ENCODE measurements around the gene RNF214. TPM values are rescaled to one million over a fixed set of nuclear protein-coding genes. Genes with fewer than 3 reads are reported as not detected.
"Not testable (repeated sequence)": the region's sequence is repeated elsewhere in the genome, so short reads cannot be mapped to it uniquely, and the experiment has no call there.

The RNF214 gene
- total RNA-seq, 1 experiment from 2014 or later: 10.1 TPM

DNA sequence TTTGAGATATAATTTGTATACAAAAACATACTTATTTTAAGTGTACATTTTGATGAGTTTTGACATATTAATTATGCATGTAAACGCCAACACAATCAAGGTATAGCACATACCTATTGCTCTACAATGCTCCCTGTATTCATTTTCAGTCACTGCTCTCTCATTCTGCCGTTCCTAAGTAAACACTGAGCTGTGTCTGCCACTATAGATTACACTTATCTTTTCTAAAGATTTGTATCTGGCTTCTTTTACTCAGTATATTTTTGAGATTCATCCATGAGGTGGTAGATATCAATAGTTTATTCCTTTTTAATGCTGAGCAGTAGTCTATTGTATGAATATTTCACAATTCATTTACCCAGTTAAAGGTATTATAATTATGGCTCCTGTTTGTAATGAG lies 33.3 kb downstream of the RNF214 start:
- H3K36me3 ChIP-seq (replicated peaks; ENCODE audit: control insufficient read depth, insufficient read depth, low read length): no peaks in the 10 kb centered on the region
- DNase-seq: no peak
- no peak overlapping the region for H3K4me3 ChIP-seq (ENCODE audit: insufficient read depth, low read depth, low read length)
- no peaks in the 10 kb centered on the region for H3K27me3 ChIP-seq (ENCODE audit: control insufficient read depth, insufficient read depth, low read length)

DNA sequence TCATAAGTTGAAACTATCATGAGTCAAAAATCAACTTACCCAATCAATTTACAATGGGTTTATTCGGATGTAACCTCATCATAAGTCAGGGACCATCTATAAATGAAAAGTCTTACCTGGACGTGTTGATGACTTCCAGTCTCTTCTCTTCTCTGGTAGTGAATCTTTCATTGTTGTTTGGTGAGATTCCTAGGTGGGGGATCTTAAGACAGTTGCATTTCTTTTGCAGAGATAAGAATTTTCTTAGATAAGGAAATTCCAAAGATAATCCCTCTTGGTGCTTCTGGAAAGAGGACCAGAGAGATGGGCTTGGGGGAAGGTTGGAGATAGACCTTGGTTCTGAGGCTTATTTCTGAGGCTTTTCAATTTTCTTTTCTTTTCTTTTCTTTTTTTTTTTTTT lies 37.4 kb downstream of the RNF214 start:
- Histone ChIP-seq H3K27me3 (ENCODE audit: control insufficient read depth, insufficient read depth, low read length) (no peaks in the 10 kb centered on the region), H3K4me3 (ENCODE audit: insufficient read depth, low read depth, low read length) (no peak overlapping the region), H3K36me3 (replicated peaks; ENCODE audit: control insufficient read depth, insufficient read depth, low read length) (no peaks in the 10 kb centered on the region)
- no peak for DNase-seq

- no peak for DNase-seq
- Histone ChIP-seq H3K27me3 (ENCODE audit: control insufficient read depth, insufficient read depth, low read length) (no peaks in the 10 kb centered on the region), H3K36me3 (replicated peaks; ENCODE audit: control insufficient read depth, insufficient read depth, low read length) (no peaks in the 10 kb centered on the region; the same call in 1 of the 2 replicates), H3K4me3 (ENCODE audit: insufficient read depth, low read depth, low read length) (no peak overlapping the region)
These were observed 38.7 kb downstream of the RNF214 start for GRCh38 chr11:117271208-117271607.

- H3K4me3 ChIP-seq (ENCODE audit: insufficient read depth, low read depth, low read length); H3K36me3 ChIP-seq (replicated peaks; ENCODE audit: control insufficient read depth, insufficient read depth, low read length); H3K27me3 ChIP-seq (ENCODE audit: control insufficient read depth, insufficient read depth, low read length); DNase-seq: not testable (repeated sequence)
These were observed 39.7 kb downstream of the RNF214 start for GRCh38 chr11:117272175-117272574.

DNA sequence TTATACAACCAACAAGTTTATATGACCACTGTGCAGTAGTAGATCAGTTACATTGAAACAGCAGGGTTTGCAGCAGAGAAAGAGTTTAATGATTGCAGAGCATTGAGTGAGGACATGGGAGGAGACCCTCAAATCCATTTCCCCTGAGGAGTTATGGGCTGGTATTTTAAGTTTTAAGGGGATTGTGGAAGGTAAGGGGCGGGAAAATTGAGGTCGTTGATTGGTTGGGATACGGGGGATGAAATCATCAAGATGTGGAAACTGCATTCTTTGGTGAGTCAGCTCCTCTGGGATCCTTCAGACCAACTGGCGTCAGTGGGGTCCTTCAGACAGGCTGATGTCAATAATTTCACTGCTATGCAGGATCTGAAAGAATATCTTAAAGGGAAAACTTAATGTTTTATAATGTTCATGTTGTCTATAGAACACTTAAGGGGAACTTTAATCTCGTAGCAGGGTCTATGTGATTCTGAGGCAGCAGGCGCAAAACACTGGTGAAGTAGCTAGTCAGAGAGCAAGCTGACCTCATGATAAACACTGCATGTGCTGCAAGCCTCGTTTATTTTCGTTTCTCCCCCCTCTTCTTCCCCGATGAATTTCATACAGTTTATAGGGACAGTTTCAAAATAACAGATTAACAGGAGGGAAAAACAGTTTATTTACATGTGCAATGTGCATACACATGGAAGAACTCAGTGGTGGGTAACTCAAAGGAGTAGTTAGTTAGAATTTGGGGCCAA lies 41.2 kb downstream of the RNF214 start:
- H3K27me3 ChIP-seq (ENCODE audit: control insufficient read depth, insufficient read depth, low read length): no peaks in the 10 kb centered on the region
- peak; percentile 57 for DNase-seq
- no peaks in the 10 kb centered on the region; the same call in 1 of the 2 replicates for H3K36me3 ChIP-seq (replicated peaks; ENCODE audit: control insufficient read depth, insufficient read depth, low read length)
- no peak overlapping the region for H3K4me3 ChIP-seq (ENCODE audit: insufficient read depth, low read depth, low read length)

DNA sequence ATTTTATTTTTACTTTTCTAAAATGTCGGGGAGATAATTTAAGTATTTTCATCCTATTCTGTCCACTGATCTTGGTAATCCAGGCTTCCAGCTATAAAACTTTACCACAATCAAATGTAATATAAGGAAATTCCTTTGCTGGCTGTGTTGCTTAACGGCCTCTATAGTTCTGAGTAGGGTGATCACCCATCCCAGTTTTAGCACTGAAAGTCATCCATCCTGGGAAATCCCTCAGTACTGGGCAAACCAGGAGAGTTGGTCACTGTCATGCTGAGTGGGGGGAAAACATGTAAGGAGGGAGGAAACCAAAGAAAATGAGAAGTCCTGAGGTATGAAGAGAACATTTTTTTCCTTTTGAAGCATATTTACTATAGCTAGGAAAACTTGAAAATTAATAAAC lies 45.9 kb downstream of the RNF214 start:
- Histone ChIP-seq H3K4me3 (ENCODE audit: insufficient read depth, low read depth, low read length) (no peak overlapping the region), H3K27me3 (ENCODE audit: control insufficient read depth, insufficient read depth, low read length) (no peaks in the 10 kb centered on the region), H3K36me3 (replicated peaks; ENCODE audit: control insufficient read depth, insufficient read depth, low read length) (peaks cover 6% of the 10 kb centered on the region)
- DNase-seq: no peak

GRCh38 chr11:117279711-117280376 lies 47.4 kb downstream of the RNF214 start:
- no peak for DNase-seq
- H3K4me3 ChIP-seq (ENCODE audit: insufficient read depth, low read depth, low read length): no peak overlapping the region
- peaks cover 6% of the 10 kb centered on the region for H3K36me3 ChIP-seq (replicated peaks; ENCODE audit: control insufficient read depth, insufficient read depth, low read length)
- H3K27me3 ChIP-seq (ENCODE audit: control insufficient read depth, insufficient read depth, low read length): no peaks in the 10 kb centered on the region

DNA sequence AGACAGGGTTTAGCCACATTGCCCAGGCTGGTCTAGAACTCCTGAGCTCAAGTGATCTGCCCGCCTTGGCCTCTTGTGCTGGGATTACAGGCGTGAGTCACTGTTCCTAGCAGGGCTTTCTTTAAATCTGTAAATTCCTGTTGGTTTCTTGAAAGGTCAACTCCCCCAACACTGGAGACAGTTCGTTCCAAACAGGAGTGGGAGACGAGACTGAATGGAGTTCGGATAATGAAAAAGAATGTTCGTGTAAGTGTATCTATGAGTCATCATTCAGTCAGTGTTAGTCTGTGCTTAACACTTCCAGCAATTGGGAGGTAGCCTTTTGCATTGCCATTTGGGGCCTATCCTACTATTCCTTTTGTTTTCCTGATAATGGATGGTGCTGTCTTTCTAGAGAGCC lies 48.7 kb downstream of the RNF214 start:
- no peak for DNase-seq
- H3K27me3 ChIP-seq (ENCODE audit: control insufficient read depth, insufficient read depth, low read length): no peaks in the 10 kb centered on the region
- H3K36me3 ChIP-seq (replicated peaks; ENCODE audit: control insufficient read depth, insufficient read depth, low read length): peaks cover 10% of the 10 kb centered on the region
- no peak overlapping the region for H3K4me3 ChIP-seq (ENCODE audit: insufficient read depth, low read depth, low read length)

DNA sequence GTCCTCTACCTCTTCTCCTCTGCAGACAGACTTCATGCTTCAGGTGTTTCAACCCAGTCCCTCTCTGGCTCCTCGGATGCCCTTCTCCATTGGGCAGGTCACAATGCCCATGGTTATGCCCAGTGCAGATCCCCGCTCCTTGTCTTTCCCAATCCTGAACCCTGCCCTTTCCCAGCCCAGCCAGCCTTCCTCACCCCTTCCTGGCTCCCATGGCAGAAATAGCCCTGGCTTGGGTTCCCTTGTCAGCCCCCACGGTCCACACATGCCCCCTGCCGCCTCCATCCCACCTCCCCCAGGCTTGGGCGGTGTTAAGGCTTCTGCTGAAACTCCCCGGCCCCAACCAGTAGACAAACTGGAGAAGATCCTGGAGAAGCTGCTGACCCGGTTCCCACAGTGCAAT lies 49.4 kb downstream of the RNF214 start:
- H3K4me3 ChIP-seq (ENCODE audit: insufficient read depth, low read depth, low read length): no peak overlapping the region
- H3K27me3 ChIP-seq (ENCODE audit: control insufficient read depth, insufficient read depth, low read length): no peaks in the 10 kb centered on the region
- no peak for DNase-seq
- H3K36me3 ChIP-seq (replicated peaks; ENCODE audit: control insufficient read depth, insufficient read depth, low read length): peaks cover 10% of the 10 kb centered on the region

DNA sequence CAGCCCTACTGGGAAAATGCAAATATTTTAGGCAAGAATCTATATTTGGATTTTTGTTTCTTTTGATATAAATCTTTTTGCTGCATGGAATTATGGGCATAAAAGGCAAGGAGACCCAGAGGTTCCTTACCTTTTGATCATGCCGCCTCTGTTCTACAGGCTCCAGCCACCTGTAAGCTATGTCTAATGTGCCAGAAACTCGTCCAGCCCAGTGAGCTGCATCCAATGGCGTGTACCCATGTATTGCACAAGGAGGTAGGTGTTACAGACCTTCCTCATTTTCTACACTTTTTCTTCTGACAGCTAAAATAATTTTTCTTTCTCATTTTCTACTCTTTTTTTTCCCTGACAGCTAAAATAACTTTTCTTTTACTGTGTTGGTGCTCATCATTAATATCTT lies 50.5 kb downstream of the RNF214 start:
- Histone ChIP-seq H3K27me3 (ENCODE audit: control insufficient read depth, insufficient read depth, low read length) (no peaks in the 10 kb centered on the region), H3K36me3 (replicated peaks; ENCODE audit: control insufficient read depth, insufficient read depth, low read length) (peaks cover 10% of the 10 kb centered on the region), H3K4me3 (ENCODE audit: insufficient read depth, low read depth, low read length) (no peak overlapping the region)
- no peak for DNase-seq

- Histone ChIP-seq H3K27me3 (ENCODE audit: control insufficient read depth, insufficient read depth, low read length) (no peaks in the 10 kb centered on the region), H3K4me3 (ENCODE audit: insufficient read depth, low read depth, low read length) (no peak overlapping the region), H3K36me3 (replicated peaks; ENCODE audit: control insufficient read depth, insufficient read depth, low read length) (peaks cover 10% of the 10 kb centered on the region)
- no peak for DNase-seq
These were observed 51.6 kb downstream of the RNF214 start for GRCh38 chr11:117284053-117284452.

DNA sequence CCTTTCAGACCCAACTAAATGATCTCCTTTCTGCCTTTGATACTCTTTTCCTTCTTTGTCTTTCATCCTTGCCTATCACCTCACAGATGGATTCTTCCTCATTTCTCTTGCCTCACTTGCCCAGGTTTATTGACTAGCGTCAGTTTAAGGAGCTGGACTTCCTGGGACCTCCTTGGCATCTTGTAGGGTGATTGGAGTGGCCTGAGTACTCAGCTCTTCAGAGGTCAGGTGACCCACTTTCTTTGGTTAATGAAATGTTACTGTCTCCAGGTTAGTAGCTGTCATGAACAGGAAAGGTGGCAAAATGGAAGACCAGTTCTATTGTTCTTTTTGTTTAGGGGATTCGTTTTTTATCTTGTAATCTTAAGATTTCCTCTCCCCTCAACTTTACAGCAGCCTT lies 54.1 kb downstream of the RNF214 start:
- H3K36me3 ChIP-seq (replicated peaks; ENCODE audit: control insufficient read depth, insufficient read depth, low read length): peaks cover 13% of the 10 kb centered on the region
- H3K27me3 ChIP-seq (ENCODE audit: control insufficient read depth, insufficient read depth, low read length): no peaks in the 10 kb centered on the region
- no peak overlapping the region for H3K4me3 ChIP-seq (ENCODE audit: insufficient read depth, low read depth, low read length)
- DNase-seq: no peak

DNA sequence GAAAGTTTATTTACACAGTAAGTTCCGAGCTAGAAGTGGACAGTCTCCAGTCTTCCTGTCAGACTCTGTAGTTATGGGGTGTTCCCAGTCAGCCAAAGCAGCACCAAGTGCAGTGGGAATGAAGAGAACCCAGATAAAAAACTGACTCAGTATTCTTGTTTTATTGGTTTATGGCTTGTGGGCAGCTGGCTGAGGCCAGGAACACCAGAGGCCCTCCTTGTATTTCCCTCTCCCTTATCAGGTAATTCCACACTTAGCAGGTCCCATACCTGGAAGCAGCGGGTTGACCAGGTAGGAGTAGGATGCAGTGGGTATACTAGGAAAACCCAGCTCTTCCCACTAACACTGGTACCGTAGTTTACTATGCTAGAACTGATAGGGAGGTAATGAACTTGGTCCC lies 55.2 kb downstream of the RNF214 start:
- Histone ChIP-seq H3K36me3 (replicated peaks; ENCODE audit: control insufficient read depth, insufficient read depth, low read length) (peaks cover 12% of the 10 kb centered on the region), H3K27me3 (ENCODE audit: control insufficient read depth, insufficient read depth, low read length) (no peaks in the 10 kb centered on the region), H3K4me3 (ENCODE audit: insufficient read depth, low read depth, low read length) (no peak overlapping the region)
- DNase-seq: no peak

DNA sequence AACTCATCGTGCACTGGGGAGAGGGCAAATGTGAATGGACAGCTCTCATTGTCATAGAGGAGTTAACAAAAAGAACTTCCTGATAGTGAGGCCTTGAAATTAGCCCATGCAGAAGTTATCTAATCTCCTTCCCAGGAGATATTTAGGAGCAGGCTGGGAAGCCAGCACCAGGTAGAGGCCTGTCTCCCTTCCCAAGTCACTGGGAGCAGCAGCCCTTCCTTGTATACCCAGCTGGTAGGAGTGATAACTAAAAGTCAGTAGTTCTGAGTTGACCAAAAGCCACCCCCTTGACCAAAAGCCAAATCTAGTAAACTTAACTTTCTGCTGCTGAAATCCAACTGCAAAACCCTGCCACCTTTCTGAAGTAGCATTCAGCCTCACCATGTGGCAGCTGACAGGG lies 57.3 kb downstream of the RNF214 start:
- H3K4me3 ChIP-seq (ENCODE audit: insufficient read depth, low read depth, low read length): no peak overlapping the region
- no peaks in the 10 kb centered on the region for H3K27me3 ChIP-seq (ENCODE audit: control insufficient read depth, insufficient read depth, low read length)
- DNase-seq: no peak
- peaks cover 14% of the 10 kb centered on the region for H3K36me3 ChIP-seq (replicated peaks; ENCODE audit: control insufficient read depth, insufficient read depth, low read length)

GRCh38 chr11:117290809-117291396 lies 58.4 kb downstream of the RNF214 start, which contains the start of gene BACE1-AS:
Gene BACE1-AS (plus strand): TSS chr11:117291346.
- Histone ChIP-seq H3K36me3 (replicated peaks; ENCODE audit: control insufficient read depth, insufficient read depth, low read length) (peaks cover 12% of the 10 kb centered on the region), H3K27me3 (ENCODE audit: control insufficient read depth, insufficient read depth, low read length) (no peaks in the 10 kb centered on the region), H3K4me3 (ENCODE audit: insufficient read depth, low read depth, low read length) (no peak within 1 kb of the TSS)
- DNase-seq: no peak

Measured in H7 (cell line).